ENCODE data around the gene ZIM2. TPM values are rescaled to one million over a fixed set of nuclear protein-coding genes. Genes with fewer than 3 reads are reported as not detected.

ZIM2 gene
- not detected in 2 replicates for total RNA-seq
- long read RNA-seq, result 0 reads

DNA sequence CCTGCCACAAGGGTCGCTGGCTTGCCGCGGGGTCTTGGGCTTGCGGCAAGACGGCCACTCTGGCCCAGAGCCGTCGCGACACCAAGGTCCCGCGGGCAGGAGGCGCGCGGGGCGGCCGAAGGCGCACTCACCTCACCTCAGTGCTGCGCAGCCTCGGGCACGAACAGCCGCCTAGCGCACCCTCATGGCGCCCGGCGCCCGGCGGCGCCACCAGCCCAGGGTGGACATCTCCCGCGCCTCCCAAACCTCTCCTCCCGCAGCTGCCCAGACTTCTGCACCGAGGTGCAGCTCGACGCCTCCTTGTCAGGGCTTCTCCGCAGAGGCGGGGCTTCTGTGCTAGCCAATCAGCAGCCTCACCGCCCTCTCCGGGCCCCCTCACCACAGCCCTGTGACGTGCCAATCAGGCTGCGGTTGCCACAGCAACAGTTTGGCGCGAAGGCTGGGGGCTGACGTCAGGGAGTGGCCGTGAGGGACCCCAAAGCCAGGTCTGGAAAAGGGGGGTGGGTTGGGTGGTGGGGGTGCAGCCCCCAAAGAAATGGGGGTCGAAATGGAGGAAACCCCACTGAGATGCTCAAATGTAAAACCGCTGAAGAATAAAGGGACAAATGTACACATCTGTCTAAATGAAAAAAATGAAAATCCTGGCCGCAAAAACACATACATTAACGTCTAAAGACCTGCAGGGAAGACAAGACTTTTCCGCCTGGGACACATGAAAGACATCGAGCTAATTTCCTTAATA, at the start of gene ZIM2, which contains the start of gene PEG3:
TSS of gene ZIM2 (minus strand) at position 276 of the 742 bp plus-strand sequence. CDS start 16,449 bp downstream, outside the sequence.
TSS of gene PEG3 (minus strand) at position 276 of the 742 bp plus-strand sequence. CDS start 16,071 bp downstream, outside the sequence.
- TF ChIP-seq, protein P1, sequence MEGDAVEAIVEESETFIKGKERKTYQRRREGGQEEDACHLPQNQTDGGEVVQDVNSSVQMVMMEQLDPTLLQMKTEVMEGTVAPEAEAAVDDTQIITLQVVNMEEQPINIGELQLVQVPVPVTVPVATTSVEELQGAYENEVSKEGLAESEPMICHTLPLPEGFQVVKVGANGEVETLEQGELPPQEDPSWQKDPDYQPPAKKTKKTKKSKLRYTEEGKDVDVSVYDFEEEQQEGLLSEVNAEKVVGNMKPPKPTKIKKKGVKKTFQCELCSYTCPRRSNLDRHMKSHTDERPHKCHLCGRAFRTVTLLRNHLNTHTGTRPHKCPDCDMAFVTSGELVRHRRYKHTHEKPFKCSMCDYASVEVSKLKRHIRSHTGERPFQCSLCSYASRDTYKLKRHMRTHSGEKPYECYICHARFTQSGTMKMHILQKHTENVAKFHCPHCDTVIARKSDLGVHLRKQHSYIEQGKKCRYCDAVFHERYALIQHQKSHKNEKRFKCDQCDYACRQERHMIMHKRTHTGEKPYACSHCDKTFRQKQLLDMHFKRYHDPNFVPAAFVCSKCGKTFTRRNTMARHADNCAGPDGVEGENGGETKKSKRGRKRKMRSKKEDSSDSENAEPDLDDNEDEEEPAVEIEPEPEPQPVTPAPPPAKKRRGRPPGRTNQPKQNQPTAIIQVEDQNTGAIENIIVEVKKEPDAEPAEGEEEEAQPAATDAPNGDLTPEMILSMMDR (conservative IDR thresholded peaks at IDR 0.05), result no peak
- no peak within 1 kb of the TSS for H3K4me3 Mint-ChIP-seq
- DNase-seq (ENCODE audit: low read depth, low spot score), result no peak

DNA sequence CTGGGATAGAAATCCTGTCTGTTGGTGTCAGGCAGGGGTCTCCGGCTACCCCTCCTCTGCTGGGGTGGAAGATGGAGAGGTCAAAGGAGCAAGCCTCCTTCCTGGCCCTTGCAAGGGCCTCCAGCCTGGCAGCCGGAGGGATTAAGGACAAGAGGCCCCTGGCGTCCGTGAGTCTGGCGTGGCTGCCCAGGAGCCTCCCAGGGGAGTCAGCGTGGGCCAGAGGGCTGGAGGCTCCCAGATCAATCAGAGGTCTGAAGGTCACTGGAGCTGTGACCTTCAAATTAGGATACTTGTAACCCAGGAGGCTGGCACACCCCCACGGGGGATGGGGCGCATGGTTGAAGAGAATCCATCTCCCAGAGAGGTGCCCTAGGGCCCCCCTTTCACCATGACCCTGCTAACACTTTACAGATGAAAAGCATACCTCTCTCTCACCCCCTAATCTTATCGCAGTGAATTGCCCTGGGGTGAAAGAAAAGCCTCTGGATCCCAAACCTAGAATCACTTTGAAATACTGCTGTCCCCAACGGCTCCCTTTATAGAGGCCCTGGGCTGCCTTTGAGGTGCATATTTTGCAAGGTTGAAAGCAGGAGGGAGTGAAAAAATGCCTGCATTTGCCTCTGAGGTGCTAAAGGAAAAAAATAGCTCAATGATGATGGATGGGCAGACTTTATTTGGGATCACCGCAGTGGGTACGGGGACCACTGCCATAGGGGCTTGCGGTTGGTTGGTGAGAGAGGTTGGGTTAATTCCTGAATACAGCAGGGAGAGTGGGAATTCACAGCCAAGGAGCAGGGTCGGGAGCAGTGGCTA, 44.9 kb upstream of the ZIM2 start:
- Mint-ChIP-seq H3K27me3 (ENCODE audit: low read depth) (no peaks in the 10 kb centered on the region), H3K36me3 (ENCODE audit: low read depth) (peaks cover 10% of the 10 kb centered on the region), H3K9me3 (peaks cover 23% of the 10 kb centered on the region), H3K4me3 (no peak overlapping the region), H3K27ac (ENCODE audit: unreplicated experiment) (no peak overlapping the region), H3K4me1 (no peaks in the 10 kb centered on the region)
- TF ChIP-seq, protein P1 (conservative IDR thresholded peaks at IDR 0.05), result no peak
- DNase-seq (ENCODE audit: low read depth, low spot score), result no peak

More for the DNA sequence above, at the start of gene ZIM2, which contains the start of gene PEG3:
- Mint-ChIP-seq H3K27ac (ENCODE audit: unreplicated experiment) (no peak within 1 kb of the TSS), H3K27me3 (ENCODE audit: low read depth) (no peaks in the 10 kb centered on the region), H3K9me3 (peaks cover 8% of the 10 kb centered on the region), H3K36me3 (ENCODE audit: low read depth) (peaks cover 9% of the 10 kb centered on the region), H3K4me1 (no peaks in the 10 kb centered on the region)

DNA sequence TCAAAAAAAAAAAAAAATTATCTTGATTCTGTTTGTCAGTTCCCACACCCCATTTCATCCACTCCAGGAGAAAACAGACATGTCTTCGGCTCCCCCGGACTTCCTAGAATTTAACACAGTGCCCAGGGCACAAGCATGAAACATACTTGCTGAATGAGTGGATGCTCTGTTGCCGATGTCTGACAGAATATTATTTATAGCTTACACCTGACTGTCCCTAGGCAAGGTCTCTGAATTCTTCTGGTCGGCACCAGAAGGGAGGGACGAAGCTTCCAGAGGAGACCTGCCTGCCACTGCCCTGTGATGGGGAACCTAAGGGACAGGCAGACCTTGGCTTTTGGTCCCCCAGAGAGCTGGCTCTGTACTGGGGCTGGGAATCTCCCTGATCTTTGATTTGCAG, 43.9 kb upstream of the ZIM2 start:
- Mint-ChIP-seq H3K27me3 (ENCODE audit: low read depth) (no peaks in the 10 kb centered on the region), H3K36me3 (ENCODE audit: low read depth) (peaks cover 7% of the 10 kb centered on the region), H3K9me3 (peaks cover 21% of the 10 kb centered on the region), H3K4me3 (no peak overlapping the region), H3K27ac (ENCODE audit: unreplicated experiment) (no peak overlapping the region), H3K4me1 (no peaks in the 10 kb centered on the region)
- TF ChIP-seq, protein P1 (conservative IDR thresholded peaks at IDR 0.05), result no peak
- no peak for DNase-seq (ENCODE audit: low read depth, low spot score)

DNA sequence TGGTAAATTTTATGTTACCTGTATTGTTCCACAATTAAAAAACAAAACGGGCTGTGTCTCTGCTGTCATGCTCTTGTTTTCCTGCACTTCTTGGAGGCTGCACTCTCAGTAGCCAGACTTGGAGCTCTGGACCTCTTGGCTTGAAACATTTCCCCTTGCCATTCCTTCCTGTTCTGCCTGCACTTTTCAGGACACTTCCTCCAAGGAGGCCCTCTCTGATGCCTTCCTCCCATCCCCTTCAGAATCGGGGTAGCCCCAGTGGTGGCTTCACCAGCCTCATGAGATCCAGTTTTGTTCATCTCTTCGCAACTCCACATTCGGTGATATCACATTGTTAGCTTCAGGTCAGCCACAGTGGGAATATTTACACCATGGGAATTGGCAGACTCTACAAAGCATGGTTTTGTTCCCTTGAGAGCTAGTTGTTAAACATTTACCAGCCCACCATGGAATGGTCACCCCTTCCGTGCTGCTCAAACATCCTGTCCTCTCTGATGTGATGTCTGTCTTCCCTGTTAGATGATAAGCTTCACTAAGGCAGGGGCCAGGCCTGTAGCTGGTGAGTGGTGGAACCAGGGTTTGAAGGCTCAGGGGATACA, 40.2 kb upstream of the ZIM2 start:
- TF ChIP-seq, protein P1 (conservative IDR thresholded peaks at IDR 0.05), result no peak
- H3K9me3 Mint-ChIP-seq, result peaks cover 12% of the 10 kb centered on the region
- H3K27me3 Mint-ChIP-seq (ENCODE audit: low read depth), result no peaks in the 10 kb centered on the region
- peaks cover 6% of the 10 kb centered on the region for H3K36me3 Mint-ChIP-seq (ENCODE audit: low read depth)
- H3K27ac Mint-ChIP-seq (ENCODE audit: unreplicated experiment), result no peak overlapping the region
- H3K4me3 Mint-ChIP-seq, result no peak overlapping the region
- DNase-seq (ENCODE audit: low read depth, low spot score), result no peak
- H3K4me1 Mint-ChIP-seq, result no peaks in the 10 kb centered on the region

DNA sequence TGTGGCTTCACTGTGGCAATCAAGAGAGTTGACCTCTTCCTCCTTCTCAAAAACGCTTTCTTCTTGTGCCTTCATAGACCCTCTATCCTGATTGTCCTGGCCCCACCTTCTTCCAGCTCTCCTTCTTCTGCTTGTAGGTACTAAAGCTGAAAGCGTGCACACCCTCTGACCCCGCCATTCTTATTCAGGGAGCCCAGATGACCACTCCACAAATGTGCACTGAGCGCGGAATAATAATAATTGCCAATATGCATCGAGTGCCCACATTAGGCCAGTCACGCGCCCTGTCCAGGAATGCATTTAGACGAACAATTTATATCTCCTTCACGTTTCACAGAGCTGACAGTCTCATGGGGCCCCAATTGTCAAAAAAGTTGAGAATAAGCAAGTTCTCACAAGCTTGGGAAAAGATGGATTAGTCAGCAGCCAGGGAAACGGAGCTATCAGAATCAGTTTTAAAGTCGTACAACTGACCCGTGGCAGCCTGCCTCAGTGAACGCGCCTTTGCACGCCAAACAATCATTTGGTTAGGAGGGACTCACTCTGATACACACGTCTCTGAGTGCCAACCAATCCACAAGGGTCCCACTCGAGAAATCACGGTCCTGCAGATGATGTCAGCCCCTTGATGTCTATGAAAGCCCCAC, 36.7 kb upstream of the ZIM2 start:
- Mint-ChIP-seq H3K4me1 (no peaks in the 10 kb centered on the region), H3K9me3 (peaks cover 18% of the 10 kb centered on the region)

More for the DNA sequence above, 36.7 kb upstream of the ZIM2 start:
- H3K27ac Mint-ChIP-seq (ENCODE audit: unreplicated experiment), result no peak overlapping the region
- TF ChIP-seq, protein P1 (conservative IDR thresholded peaks at IDR 0.05), result no peak
- H3K4me3 Mint-ChIP-seq, result no peak overlapping the region
- no peak for DNase-seq (ENCODE audit: low read depth, low spot score)
- peaks cover 9% of the 10 kb centered on the region for H3K36me3 Mint-ChIP-seq (ENCODE audit: low read depth)
- H3K27me3 Mint-ChIP-seq (ENCODE audit: low read depth), result no peaks in the 10 kb centered on the region
